Psoas muscle (tissue), 8 donors: ENCODE measurements around the gene ARSK. TPM values are rescaled to one million over a fixed set of nuclear protein-coding genes. Genes with fewer than 3 reads are reported as not detected.
A peak's percentile ranks its signal among the peaks of the same experiment; 100 is the strongest.

Source experiments
- ATAC-seq, 4 donors: fragments of 200-7000 bp; cut with Tn5 transposase; one replicate each; pipeline ENCODE4 v1.9.1; 2020; ENCODE audit warnings: moderate library complexity in 3 of 4, mild to moderate bottlenecking in 2 of 4
- DNase-seq, 2 donors: peaks; one replicate each; pipeline ENCODE4 v3.0.0-alpha.2; 2020
- H3K27ac ChIP-seq: fragments of 200-600 bp; one replicate; pipeline ENCODE4 v1.8.0; 2022
- H3K27me3 ChIP-seq, 3 donors: fragments of 200-600 bp in 1 of 3; one replicate each; pipeline versions ENCODE4 v1.6.1 to v1.8.0; 2013 to 2022; ENCODE audit warnings: low read length in 2 of 3, mild to moderate bottlenecking in 2 of 3, moderate library complexity in 1 of 3; ENCODE audit not compliant: insufficient read depth in 3 of 3
- H3K36me3 ChIP-seq, 2 donors: fragments of 200-600 bp in 1 of 2; one replicate each; pipeline versions ENCODE4 v1.6.1 to v1.8.0; 2013 to 2022; ENCODE audit warnings: low read depth in 1 of 2, mild to moderate bottlenecking in 1 of 2, moderate library complexity in 1 of 2; ENCODE audit not compliant: insufficient read depth in 1 of 2
- H3K4me1 ChIP-seq: fragments of 200-600 bp; one replicate; pipeline ENCODE4 v1.8.0; 2022
- H3K4me3 ChIP-seq: fragments of 200-600 bp; one replicate; pipeline ENCODE4 v1.8.0; 2022; ENCODE audit warnings: mild to moderate bottlenecking
- H3K9me3 ChIP-seq: fragments of 200-600 bp; one replicate; pipeline ENCODE4 v1.8.0; 2022
- CTCF ChIP-seq: fragments of 200-600 bp; IDR thresholded peaks from one replicate; pipeline ENCODE4 v1.8.0; 2022; ENCODE audit warnings: antibody characterized with exemption
- WGBS, 3 donors: extraction: QIAGEN DNeasy Blood & Tissue Kit; methylation state at CpG; one replicate each; pipeline versions ENCODE4 v1.1.6 to v1.1.7; 2013; 5-methylcytosine and 5-hydroxymethylcytosine counted together
- intact Hi-C, 2 donors: fragments of 100-400 bp; cut with DNase I; formaldehyde crosslinking; loops; one replicate each; pipeline versions ENCODE4 v1.11.0 to v1.14.2; 2022
- polyA plus RNA-seq, 3 donors: library from polyadenylated mRNA; stranded (reverse); fragments of 200-250 nt; gene quantifications; one replicate each; pipeline ENCODE4 v1.2.3, GENCODE V29; 2013
- total RNA-seq, 4 donors: library from RNA; stranded (reverse); fragmentation: NEBNext Ultra II Directional in 2 of 4; extraction: Animal tissue kit (Norgen Biotek cat#: 25700) in 2 of 4; gene quantifications; one replicate each; pipeline versions ENCODE4 v1.2.1 to v1.2.4, GENCODE V29; 2021 to 2023
- donor health status: healthy with polysubstance abuse.
- donor health status: DM: no; HTN: no; CAD: no; lungs with moderate emphysema.
- donor health status: Bipolar disorder and iron deficiency.
- donor health status: healthy.
- donor health status: DM: yes; HTN: yes; CAD: no.
- donor health status: DM: no; HTN: no; CAD: no.
- donor health status: DM: no; HTN: no; CAD: no.
- donor health status: DM: yes; HTN: yes; CAD: no.

Gene ARSK
- total and polyA plus RNA-seq, 7 donors = 1.6 to 8.5 (median 2.0) TPM

GRCh38 chr5:95634081-95634480 lies 79.2 kb downstream of the ARSK start:
- no peak for ATAC-seq
- no peak for TF ChIP-seq CTCF
- intact Hi-C loops = no loop called here

GRCh38 chr5:95638632-95639031 lies 83.7 kb downstream of the ARSK start:
- ATAC-seq = no peak
- no peak for DNase-seq
- Histone ChIP-seq H3K36me3 (no peaks in the 10 kb centered on the region), H3K4me1 (peaks cover 7% of the 10 kb centered on the region), H3K27ac (no peak overlapping the region), H3K27me3 (peaks cover 0 to 2% (median 0%) of the 10 kb centered on the region in 3 donors), H3K9me3 (no peaks in the 10 kb centered on the region), H3K4me3 (no peak overlapping the region)
- intact Hi-C loops = no loop called here
- 71 to 78% (median 72%) methylated on average over 3 of the region's 3 CpGs for WGBS, 3 donors
- TF ChIP-seq CTCF = no peak

More at GRCh38 chr5:95634081-95634480, 79.2 kb downstream of the ARSK start:
- no peaks in the 10 kb centered on the region for H3K9me3 ChIP-seq
- peaks cover 3% of the 10 kb centered on the region for H3K4me1 ChIP-seq
- H3K4me3 ChIP-seq = no peak overlapping the region
- DNase-seq = no peak
- H3K27me3 ChIP-seq = peaks cover 0 to 2% (median 0%) of the 10 kb centered on the region in 3 donors
- no peak overlapping the region for H3K27ac ChIP-seq
- 78 to 89% (median 85%) methylated on average over 3 of the region's 3 CpGs for WGBS, 3 donors
- no peaks in the 10 kb centered on the region for H3K36me3 ChIP-seq

GRCh38 chr5:95641741-95642220 lies 86.9 kb downstream of the ARSK start:
- Histone ChIP-seq H3K27ac (peak overlapping the region; percentile 23), H3K4me3 (no peak overlapping the region), H3K27me3 (no peaks in the 10 kb centered on the region), H3K4me1 (peaks cover 7% of the 10 kb centered on the region), H3K36me3 (no peaks in the 10 kb centered on the region), H3K9me3 (no peaks in the 10 kb centered on the region)
- no peak for TF ChIP-seq CTCF
- 38 to 65% (median 55%) methylated on average over 5 of the region's 5 CpGs for WGBS, 3 donors
- DNase-seq (no peak), ATAC-seq (peak in 2 of 4 donors; percentile 25 to 29)
- intact Hi-C loops = loop anchor here (5.0 to 10.0 kb wide), 4 partner anchors 206 to 1166 kb away; partner anchors contain the start of gene ERAP1 (in 1 of the 2)

- WGBS, 3 donors = 67 to 88% (median 77%) methylated on average over 7 of the region's 7 CpGs
- intact Hi-C loops = loop anchor here (5.0 to 10.0 kb wide), 4 partner anchors 204 to 1164 kb away; partner anchors contain the start of gene ERAP1 (in 1 of the 2)
- no peak for ATAC-seq
These were observed 88.3 kb downstream of the ARSK start for GRCh38 chr5:95643152-95643551.

More at GRCh38 chr5:95643152-95643551, 88.3 kb downstream of the ARSK start:
- H3K4me1 ChIP-seq = peaks cover 7% of the 10 kb centered on the region
- TF ChIP-seq CTCF = no peak
- H3K27me3 ChIP-seq = no peaks in the 10 kb centered on the region
- H3K9me3 ChIP-seq = no peaks in the 10 kb centered on the region
- H3K36me3 ChIP-seq = no peaks in the 10 kb centered on the region
- no peak overlapping the region for H3K27ac ChIP-seq
- no peak for DNase-seq
- no peak overlapping the region for H3K4me3 ChIP-seq
